Gastrocnemius medialis (tissue), 4 donors: ENCODE data around the gene RPP25L.

Experiments
- CTCF ChIP-seq, 5 experiments: fragments of 450-650 bp in 3 of 5; fragments of 200-600 bp in 2 of 5; sonication (generic) in 2 of 5; IDR thresholded peaks in 4 of 5; conservative IDR thresholded peaks in 1 of 5; 1 replicate in 4 of 5; 2 replicates in 1 of 5; pipeline ENCODE4 v1.5.1; 2016 to 2019; ENCODE audit warnings: antibody characterized with exemption in 5 of 5, mild to moderate bottlenecking in 3 of 5, moderate library complexity in 3 of 5
- POLR2A ChIP-seq, 2 donors: fragments of 450-650 bp; IDR thresholded peaks; one replicate each; pipeline ENCODE4 v1.6.1; 2017; ENCODE audit warnings: antibody characterized with exemption in 2 of 2, mild to moderate bottlenecking in 2 of 2, moderate library complexity in 2 of 2

- TF ChIP-seq CTCF (IDR thresholded peaks at IDR 0.05 in 4 of 5, conservative IDR thresholded peaks at IDR 0.05 in 1 of 5) (no peak), POLR2A (IDR thresholded peaks at IDR 0.05) (no peak)
Observed at GRCh38 chr9:34651321-34651720, 39.4 kb upstream of the RPP25L start.
